AG04450 (cell line): Measurements from ENCODE around the gene TAOK2. TPM values are rescaled to one million over a fixed set of nuclear protein-coding genes. Genes with fewer than 3 reads are reported as not detected.

Source experiments
- CTCF ChIA-PET: fragments of 300-600, 350-600 bp; formaldehyde crosslinking; extraction: SDS; loops from one replicate; lab custom pipeline; 2022; ENCODE audit warnings: antibody characterized with exemption, inconsistent platforms; lab: Charles Lee
- POLR2A ChIA-PET: fragments of 350-600 bp; formaldehyde crosslinking; extraction: SDS; loops from one replicate; lab custom pipeline; 2021; ENCODE audit warnings: antibody characterized with exemption, inconsistent platforms; lab: Yijun Ruan, JAX
- DNase-seq: peaks from one replicate; pipeline ENCODE4 v3.0.0-alpha.2; 2011; ENCODE audit warnings: low read depth, low spot score
- H3K27ac ChIP-seq: one replicate; pipeline ENCODE4 v1.5.1; 2012; ENCODE audit warnings: low read depth, low read length, control low read depth
- H3K27me3 ChIP-seq: one replicate; pipeline ENCODE4 v1.6.0; 2012; ENCODE audit warnings: low read length; ENCODE audit not compliant: control insufficient read depth, insufficient read depth
- H3K4me3 ChIP-seq: 2 replicates; pipeline ENCODE4 v1.5.1; 2011; ENCODE audit warnings: mild to moderate bottlenecking, low read depth, low read length, control low read depth
- H3K9me3 ChIP-seq: 2 replicates; pipeline ENCODE4 v1.5.1; 2012; ENCODE audit warnings: low read length; ENCODE audit not compliant: control insufficient read depth, insufficient read depth
- CTCF ChIP-seq: IDR thresholded peaks from 2 replicates; pipeline ENCODE4 v1.5.1; 2011; ENCODE audit warnings: low read depth, low read length, control low read depth, inconsistent platforms
- polyA plus RNA-seq: library from polyadenylated mRNA; depleted of rRNA; stranded (reverse); fragments of >200 nt; gene quantifications from 2 replicates; pipeline ENCODE4 v1.2.3, GENCODE V29; 2011

TAOK2 gene
- polyA plus RNA-seq, 1 experiment, result 16.9 TPM

- CTCF ChIA-PET, result interaction anchor here (0.6 kb wide), 1 partner anchor 77 kb away, joined by 4 read pairs; no protein-coding TSS in a partner anchor
- POLR2A ChIA-PET, result no interaction called here
- H3K27me3 ChIP-seq, result no peaks in the 10 kb centered on the region
- no peaks in the 10 kb centered on the region; the same call in 1 of the 2 replicates for H3K9me3 ChIP-seq
- H3K4me3 ChIP-seq, result no peak overlapping the region
- TF ChIP-seq CTCF, result no peak
- no peak overlapping the region for H3K27ac ChIP-seq
- no peak for DNase-seq
Measured at GRCh38 chr16:29978081-29978480, 4.4 kb downstream of the TAOK2 start.

GRCh38 chr16:29978564-29979270, 5.0 kb downstream of the TAOK2 start:
- Histone ChIP-seq H3K27ac (no peak overlapping the region), H3K9me3 (no peaks in the 10 kb centered on the region; the same call in 1 of the 2 replicates), H3K27me3 (no peaks in the 10 kb centered on the region), H3K4me3 (no peak overlapping the region)
- ChIA-PET CTCF (interaction anchor here (0.6 to 1.8 kb wide), 2 partner anchors 78 to 114 kb away, joined by 4 read pairs; no protein-coding TSS in a partner anchor), POLR2A (no interaction called here)
- no peak for DNase-seq
- TF ChIP-seq CTCF, result no peak

GRCh38 chr16:29982560-29983419, 9.1 kb downstream of the TAOK2 start:
- no peak overlapping the region for H3K27ac ChIP-seq
- ChIA-PET POLR2A (no interaction called here), CTCF (no interaction called here)
- no peak for DNase-seq
- no peak overlapping the region for H3K4me3 ChIP-seq
- H3K27me3 ChIP-seq, result no peaks in the 10 kb centered on the region
- TF ChIP-seq CTCF, result no peak
- no peaks in the 10 kb centered on the region; the same call in 1 of the 2 replicates for H3K9me3 ChIP-seq

GRCh38 chr16:29983420-29984136, 9.9 kb downstream of the TAOK2 start:
- H3K9me3 ChIP-seq, result no peaks in the 10 kb centered on the region; the same call in 1 of the 2 replicates
- H3K4me3 ChIP-seq, result no peak overlapping the region
- ChIA-PET CTCF (no interaction called here), POLR2A (no interaction called here)
- no peaks in the 10 kb centered on the region for H3K27me3 ChIP-seq
- no peak overlapping the region for H3K27ac ChIP-seq
- DNase-seq, result no peak
- TF ChIP-seq CTCF, result no peak
